ENCODE results near the gene C19orf25.

DNA sequence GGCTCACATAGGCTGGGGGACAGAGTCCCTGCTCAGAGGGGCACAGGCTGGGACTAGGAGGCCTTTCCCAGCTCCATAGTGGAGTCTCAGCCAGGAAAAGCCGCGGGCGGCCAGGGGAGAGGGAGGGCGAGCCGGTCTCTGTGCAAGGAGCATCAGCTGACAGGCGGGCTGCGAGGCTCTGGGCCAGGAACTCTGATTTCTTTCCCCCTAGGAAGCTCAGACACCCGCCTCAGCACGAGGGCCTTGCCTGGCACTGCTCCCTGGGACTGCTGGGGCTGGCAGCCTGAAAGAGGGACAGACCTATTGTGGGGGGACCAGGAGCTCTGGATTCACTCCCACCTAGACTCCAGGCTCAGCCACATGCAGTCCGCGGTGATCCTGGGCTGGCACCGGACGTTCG is 42.6 kb upstream of the C19orf25 start:
- TF ChIP-seq, protein P1, sequence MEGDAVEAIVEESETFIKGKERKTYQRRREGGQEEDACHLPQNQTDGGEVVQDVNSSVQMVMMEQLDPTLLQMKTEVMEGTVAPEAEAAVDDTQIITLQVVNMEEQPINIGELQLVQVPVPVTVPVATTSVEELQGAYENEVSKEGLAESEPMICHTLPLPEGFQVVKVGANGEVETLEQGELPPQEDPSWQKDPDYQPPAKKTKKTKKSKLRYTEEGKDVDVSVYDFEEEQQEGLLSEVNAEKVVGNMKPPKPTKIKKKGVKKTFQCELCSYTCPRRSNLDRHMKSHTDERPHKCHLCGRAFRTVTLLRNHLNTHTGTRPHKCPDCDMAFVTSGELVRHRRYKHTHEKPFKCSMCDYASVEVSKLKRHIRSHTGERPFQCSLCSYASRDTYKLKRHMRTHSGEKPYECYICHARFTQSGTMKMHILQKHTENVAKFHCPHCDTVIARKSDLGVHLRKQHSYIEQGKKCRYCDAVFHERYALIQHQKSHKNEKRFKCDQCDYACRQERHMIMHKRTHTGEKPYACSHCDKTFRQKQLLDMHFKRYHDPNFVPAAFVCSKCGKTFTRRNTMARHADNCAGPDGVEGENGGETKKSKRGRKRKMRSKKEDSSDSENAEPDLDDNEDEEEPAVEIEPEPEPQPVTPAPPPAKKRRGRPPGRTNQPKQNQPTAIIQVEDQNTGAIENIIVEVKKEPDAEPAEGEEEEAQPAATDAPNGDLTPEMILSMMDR (IDR thresholded peaks at IDR 0.05): no peak
- no peak for TF ChIP-seq POLR2AphosphoS5 (IDR thresholded peaks at IDR 0.05)

Data from prostate gland (tissue), 2 donors.